Measurements from ENCODE around the gene SEC14L1.

The SEC14L1 gene

DNA sequence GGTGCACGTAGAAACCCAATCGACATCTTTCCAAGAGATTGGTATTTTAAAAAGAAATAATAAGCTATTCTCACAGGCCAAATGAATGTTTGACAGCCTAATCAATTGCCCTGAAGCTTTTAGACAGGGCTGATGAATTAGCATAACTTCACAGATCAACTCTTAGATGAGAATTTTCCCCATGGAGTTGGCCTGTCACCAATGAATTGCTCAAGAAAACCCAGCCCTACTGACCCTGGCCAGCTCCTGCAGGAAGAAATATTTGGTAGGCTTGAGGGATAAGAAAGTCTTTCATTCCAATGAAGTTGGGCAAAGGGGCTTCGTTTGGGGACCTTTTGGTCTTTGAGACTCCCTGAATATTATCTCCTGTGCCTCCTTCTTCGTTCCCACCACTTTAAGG is 23.4 kb upstream of the SEC14L1 start:
- no peak for DNase-seq

DNA sequence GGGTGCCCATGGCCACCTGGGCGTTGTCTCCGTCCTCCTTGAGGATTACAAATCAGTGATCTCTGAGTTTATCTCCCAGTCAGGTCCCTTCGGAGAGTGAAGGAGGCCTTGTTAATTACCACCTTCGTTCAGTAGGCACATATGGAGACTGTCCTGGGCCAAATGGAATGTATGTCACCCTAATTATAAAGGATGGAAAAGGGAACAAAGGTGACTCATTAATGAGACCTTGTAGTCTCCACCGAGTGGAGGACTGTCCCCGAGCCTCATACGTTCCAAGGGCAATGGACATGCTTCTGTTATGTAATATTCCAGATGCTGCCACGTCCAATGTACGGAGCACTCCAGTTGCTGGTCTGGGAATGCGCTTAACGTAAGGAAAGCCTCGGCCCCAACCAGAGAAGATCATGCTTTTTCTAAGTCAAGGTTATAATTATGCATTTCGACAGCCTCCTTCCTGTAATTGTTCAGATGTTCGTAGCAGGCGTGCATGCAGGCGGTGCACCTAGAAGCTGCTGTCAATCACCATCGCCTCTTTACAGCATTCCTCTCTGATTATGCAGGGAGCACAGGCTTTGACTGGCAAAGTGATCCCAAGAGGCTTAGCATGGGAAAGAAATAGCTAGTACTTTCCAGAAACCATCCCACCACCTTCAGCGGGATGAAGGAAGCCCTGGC is 22.4 kb upstream of the SEC14L1 start:
- DNase-seq, result no peak

DNA sequence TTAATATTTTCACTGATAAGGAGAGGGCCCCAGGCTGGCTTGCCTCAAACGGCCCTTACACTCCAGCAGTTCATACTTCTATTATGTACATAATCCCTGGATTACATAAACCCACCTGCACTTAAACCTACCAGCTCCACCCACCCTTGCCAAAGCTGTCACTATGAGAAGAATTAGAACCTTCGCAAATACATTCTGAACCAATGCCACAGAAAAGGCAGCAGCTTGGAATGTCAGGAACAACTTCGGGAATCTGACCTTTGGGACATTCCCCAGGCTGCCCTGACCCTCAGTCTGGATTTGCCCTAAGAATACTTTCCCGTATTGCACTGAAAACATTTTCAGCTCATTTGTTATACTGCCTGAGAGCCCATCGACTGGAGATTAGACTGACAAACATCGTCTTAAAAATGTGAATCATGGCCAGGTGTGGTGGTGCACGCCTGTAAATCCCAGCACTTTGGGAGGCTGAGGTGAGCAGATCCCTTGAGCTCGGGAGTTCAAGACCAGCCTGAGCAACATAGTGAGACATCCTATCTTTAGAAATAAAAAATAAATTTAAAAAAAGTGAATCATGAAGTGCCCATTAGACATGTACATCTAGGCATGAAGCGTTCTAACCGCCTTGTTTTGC is 21.0 kb upstream of the SEC14L1 start:
- no peak for DNase-seq

DNA sequence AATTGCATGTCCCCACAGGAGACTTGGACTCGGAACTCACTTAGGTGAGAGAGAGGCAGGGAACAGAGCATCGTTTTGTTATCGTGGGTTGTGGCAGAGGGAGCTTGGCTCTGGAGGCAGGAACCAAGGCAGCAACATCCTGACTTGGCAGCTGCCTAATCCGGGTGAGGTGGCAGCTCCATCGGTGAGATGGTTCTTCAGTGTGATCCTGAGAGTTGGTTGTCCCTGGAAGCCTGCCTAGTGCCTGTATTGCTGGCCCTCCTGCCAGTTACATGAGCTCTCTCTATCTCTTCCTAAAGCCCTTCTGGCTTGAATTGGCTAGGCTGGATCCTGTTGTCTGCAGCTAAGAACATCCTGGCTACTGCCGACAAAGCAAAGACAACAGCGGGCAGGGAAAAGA is 19.9 kb upstream of the SEC14L1 start:
- no peak for DNase-seq

DNA sequence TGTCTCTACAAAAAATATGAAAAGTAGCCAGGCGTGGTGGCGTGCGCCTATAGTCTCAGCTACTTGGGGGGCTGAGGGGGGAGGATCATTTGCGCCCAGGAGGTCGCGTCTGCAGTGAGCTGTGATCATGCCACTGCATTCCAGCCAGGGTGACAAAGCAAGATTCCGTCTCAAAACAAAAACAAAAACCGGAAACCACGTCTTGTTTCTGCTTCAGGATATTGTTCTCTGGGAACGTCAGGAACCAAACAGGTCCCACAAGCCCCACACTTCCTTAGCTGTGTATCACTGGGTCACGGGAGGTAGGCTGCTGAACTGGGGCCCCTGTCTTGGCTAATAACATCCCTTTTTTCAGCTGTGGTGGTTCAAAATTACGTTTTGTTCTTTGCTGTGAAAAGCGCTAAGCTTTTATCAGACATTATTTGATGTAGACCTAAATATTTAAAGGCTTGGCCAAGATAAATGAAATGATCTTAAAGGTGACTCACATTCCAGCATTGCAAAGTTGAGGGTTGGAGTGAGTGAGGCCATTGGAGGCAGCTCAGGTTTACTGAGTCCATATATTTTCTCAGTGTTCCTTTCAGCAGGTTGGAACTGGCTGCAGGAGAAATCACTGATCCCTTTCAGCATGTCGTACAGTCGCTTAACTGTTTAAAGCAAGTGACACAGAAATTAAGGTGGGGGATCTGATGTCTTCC is 16.4 kb upstream of the SEC14L1 start:
- no peak for DNase-seq

DNA sequence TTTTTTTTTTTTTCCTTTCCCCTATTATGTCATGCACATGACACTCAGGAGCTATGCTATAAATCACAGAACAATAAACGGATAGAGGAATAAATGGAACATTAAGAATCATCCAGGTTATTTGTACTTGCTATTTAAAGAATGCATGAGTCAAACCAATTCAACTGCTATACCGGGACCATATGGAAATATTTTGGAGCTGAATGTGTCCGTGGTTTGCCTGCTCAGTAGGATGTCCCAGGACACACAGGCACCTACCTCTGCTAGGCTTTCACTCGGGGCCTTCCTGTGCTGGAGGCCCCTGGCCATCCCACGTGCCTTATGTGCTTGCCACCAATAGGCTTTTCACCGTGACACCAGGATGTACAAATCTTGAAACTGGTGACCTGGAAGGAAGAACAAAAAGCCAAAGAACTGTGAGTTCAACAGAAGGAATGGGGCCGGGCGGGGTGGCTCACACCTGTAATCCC is 15.3 kb upstream of the SEC14L1 start:
- DNase-seq, result no peak

DNA sequence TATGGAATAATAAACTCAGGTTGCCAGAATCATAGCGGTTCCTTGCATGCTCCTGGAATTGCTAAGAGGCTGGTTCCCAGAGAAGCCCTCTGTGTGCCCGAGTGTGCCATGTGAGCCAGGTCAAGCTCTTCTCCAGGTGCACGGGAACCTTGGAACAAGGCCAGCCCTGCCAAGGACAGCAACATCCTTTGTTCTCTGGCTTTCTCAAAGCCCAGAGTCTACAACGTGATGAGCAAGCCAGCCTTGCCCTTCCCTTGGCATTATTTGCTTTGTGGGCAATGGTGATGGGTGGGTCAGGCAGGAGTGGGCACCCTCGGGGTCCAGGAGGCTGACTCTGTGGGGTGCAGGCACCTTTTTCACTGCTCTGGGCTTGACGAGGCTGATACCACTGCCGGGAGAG is 14.2 kb upstream of the SEC14L1 start:
- DNase-seq, result no peak

DNA sequence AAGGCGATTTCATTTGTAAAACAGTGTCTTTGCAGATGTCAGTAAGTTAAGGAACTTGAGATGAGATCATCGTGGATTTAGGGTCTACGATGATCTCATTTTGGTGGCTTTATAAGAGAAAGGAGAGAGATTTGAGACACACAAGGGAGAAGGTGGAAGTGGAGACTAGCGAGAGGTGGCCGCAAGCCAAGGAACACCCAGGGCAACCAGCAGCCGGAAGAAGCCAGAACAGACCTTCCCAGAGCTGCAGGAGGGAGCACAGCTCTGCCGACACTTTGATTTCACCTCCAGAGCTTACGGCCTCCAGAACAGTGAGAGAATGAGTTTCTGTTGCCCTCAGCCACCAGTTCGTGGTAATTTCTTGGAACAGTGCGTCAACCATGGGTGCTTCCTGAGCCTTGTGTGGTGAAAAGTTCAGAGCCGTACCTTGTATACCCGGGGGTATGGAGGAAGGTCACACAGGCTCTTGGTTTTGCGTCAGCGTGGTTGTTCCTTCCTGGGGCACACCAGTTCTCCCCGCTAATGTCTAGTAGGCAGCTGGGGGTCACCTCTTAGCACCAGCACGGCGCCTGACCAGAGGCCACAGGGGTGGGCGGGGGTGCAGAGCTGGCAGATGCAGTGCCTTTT is 12.9 kb upstream of the SEC14L1 start:
- peak; percentile 42 for DNase-seq

DNA sequence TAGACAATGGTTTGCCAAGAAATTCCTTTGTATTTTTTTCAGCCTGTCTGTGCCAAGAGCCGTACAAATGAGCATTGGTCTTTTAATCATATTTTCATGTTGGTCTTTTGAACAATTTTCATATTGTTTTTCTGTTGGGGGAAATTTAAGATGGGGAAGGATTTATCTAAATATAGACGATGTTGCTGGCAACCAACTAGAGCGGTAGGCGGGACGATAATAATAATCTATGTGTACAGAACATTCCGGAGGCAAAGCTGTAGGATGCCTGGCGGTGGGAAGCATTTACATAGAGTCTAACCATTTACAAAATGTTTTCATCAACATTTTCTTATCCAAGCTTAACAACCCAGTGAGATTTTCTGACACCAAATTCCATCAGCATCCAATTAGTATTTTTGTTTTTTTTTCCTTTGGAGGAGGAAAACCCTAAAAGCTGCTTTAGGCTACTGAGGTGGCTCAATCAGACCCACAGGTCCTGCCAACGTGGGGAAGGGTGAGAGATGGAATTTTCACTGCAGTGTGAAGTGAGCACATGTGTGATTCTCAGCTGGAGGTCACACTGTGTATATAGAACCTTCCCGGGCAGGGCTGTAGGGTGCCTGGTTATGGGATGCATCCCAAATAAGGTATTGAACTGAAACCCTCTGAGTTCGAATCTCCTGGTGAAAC is 11.7 kb upstream of the SEC14L1 start:
- DNase-seq, result no peak

DNA sequence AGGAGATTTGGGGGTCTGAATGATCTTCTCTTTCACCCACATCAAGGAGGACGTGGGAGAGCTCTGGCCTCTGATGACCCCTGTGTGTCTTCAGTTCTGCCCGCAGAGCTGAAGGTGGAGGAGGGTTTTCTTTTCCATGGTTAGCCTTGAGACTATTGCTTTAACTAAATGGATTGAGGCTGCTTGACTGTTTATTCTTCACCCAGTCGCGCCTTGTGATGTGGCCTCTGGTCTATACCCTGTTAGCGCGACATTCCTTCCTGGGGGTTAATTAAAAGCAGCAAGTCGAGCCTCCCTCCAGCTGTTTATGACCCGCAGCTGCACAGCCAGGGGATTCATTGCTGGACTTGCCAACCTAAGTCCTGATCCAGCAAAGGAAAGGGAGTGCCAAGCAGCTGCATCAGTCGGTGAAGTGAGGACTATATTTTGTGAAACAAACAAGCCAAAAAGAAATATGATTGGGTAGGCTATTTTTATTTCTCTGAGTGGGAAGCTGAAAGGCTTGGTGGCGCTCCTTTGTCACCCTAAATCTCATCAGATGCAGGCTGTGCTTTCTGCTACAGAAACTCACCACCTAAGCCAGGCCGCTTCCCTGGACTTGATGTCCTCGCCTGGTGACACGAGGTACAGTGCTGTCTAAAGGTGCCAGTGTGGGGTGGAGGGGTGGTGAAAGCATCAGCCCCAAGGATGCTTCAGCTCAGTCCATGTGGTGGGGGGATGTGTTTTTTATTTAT is 11.0 kb upstream of the SEC14L1 start:
- no peak for DNase-seq

DNA sequence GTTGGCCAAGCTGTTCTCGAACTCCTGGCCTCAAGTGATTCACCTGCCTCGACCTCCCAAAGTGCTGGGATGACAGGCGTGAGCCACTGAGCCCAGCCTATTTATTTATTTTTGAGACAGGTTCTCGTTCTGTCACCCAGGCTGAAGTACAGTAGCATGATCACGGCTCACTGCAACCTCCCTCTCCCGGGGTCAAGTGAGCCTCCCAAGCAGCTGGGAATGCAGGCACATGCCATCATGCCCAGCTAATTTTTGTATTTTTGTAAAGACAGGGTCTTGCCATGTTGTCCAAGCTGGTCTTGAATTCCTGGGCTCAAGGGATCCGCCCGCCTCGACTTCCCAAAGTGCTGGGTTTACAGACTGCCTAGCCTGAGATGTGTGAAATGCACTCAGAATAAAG is 10.2 kb upstream of the SEC14L1 start:
- no peak for DNase-seq

DNA sequence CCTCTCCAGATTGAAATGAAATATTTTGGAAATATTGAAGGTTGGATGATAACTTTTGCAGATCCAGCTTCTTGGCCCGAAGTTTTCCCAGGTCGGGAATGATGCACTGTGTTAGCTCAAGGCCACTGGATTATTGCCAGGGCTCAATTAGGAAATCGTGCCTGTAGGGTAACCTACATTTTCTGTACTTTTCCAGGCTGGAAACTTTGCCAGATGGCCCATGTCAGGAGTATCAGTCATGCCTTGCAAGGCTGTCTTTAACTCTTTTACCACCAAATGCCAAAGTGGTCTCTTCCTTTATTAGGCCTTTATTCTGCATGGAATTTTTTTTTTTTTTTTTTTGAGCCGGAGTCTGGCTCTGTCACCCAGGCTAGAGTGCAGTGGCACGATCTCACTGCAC is 8.9 kb upstream of the SEC14L1 start:
- no peak for DNase-seq

DNA sequence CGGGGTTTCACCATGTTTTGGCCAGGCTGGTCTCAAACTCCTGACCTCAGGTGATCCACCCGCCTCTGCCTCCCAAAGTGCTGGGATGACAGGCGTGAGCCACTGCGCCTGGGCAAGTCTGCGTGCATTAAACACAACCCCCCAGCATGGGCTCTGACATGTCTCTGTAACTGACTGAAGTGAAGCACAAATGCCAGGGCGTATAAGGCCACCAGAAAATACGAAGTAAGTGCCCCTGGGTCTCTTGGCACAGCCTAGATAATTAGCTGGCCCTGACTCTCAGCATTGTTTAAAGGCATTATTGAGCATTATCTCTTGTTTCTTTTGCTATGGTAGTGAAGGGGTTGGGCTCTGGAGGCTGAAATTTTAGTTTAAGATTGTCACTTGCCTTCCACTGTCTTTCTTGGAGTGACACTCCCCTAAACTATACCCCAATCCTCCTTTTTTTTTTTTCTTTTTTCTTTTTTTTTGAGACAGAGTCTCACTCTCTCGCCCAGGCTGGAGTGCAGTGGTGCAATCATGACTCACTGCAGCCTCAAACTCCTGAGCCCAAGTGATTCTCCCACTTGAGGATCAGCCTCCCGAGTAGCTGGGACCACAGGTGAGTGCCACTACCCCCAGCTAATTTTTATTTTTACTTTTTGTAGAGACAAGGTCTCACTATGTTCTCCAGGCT is 8.2 kb upstream of the SEC14L1 start:
- DNase-seq, result no peak

DNA sequence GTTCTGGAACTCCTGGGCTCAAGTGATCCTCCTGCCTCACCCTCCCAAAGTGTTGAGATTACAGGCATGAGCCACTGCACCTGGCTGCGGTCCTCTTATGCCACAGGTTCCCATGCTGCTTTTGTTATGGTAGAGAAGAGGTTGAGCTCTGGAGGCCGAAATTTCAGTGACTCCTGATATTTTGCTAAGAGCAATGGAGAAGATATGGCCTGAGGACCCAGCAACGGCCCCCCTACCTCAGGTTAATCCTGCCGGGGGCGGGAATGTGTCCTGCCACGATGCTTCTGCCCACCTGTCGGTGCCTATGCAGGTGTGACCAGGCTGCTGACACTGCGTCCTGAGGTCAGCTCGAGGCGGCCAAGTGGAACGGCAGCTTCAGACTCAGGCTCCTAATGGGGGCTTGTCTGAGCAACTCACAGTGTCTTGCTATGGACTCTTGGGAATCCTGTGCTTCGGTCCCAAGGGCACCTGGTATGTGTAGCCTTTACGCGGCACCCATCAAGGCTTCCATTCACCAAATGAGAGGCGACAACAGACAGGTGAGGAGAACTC is 7.6 kb upstream of the SEC14L1 start:
- DNase-seq, result no peak

DNA sequence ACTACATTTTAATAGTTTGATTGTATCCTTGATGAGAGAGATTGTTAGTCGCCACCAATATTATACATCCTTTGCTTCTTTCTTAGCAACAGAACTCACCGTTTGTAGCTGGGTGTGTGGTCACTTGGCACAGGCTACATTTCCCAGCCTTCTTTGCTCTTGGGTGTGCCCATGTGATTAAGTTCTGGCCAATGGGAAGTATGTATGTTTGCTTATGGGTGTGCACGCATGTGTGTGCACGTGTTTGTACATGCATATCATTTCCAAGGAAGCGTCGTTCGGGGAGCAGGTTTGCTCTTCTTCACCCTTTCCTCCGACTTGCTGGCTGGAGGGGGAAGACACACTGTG is 4.4 kb upstream of the SEC14L1 start:
- DNase-seq, result no peak

DNA sequence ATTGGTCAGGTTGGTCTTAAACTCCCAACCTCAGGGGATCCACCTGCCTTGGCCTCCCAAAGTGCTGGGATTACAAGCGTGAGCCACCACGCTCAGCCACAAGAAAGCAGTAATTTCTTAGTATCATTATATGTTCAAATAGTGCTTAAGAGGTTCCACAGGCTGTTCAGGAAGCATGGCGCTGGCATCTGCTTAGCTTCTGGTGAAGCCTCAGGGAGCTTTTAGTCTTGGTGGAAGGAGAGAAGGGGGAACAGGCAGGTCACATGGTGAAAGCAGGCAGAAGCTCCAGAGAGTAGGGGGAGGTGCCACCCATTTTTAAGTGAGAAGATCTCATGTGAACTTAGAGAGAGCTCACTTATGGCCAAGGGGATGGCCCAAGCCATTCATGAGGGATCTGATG is 3.7 kb upstream of the SEC14L1 start:
- DNase-seq, result no peak

DNA sequence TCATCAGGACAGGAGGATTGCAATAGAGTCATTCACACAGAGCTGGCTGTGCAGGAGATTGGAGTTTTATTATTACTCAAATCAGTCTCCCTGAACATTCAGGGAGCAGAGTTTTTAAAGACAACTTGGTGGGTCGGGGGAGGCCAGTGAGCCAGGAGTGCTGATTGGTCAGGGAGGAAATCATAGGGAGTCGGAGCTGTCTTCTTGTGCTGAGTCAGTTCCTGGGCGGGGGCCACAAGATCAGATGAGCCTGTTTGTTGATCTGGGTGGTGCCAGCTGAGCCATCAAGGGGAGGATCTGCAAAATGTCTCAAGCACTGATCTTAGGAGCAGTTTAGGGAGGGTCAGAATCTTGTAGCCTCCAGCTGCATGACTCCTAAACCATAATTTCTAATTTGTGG is 2.9 kb upstream of the SEC14L1 start:
- DNase-seq, result peak; percentile 36

DNA sequence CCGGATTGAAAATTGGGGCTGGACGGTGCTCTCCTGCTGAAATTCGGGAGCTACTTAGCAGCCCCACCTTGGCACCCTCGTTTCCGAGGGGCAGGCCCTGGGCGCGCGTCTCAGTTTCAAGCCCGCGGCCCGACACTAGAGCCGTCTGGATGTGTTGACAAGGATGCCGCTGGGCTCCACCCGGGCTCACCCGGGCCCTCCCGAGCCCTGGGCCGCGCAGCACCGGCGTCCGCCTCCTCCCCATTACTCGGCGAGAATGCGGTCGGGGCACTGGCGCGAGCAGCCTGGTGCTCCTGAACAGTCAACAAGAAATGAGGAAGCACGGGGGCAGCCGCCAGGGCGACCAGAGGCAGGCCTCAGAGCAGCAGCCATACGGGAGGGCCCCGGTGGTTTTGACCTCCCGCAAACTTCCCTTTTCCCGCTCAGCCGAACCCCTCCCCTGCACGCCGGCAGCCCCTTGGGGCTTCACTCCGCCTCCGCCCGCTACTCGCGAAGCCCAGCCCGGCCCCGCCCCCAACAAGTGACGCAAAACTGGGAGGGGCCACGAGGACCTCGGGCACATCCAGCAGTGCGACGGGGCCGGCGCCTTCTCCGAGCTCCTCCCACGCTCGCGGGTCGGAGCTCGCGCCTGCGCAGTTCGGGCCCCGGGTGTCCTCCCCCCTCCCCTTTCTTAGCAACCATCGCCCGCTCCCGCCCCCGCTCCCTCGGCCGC is 447 bp upstream of the SEC14L1 start:
- DNase-seq, result peak; percentile 99

DNA sequence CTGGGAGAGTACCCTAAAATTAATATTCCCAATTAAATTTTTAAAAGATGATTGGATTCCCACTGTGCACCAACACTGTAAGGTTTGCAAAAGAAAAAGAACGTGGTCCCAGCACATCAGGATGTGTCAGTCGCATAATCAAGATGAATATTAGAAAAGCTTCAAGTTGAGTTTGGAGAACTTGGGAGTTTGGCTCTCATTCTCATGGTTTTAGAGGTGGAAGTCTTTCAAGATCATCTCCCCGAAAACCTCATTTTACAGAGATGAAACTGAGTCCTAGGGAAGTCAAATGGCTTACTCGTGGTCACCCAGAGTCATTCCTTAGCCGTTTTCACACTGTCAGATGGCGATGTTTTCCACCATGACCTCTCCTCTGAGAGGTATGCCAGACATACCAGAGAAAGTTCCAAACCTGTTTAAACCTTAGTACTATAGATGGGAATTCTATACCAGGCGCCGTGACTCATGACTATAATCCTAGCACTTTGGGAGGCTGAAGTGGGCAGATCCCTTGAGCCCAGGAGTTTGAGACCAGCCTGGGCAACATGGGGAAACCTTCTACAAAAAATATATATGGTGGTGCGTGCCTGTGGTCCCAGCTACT is 1.2 kb downstream of the SEC14L1 start:
- DNase-seq, result no peak

DNA sequence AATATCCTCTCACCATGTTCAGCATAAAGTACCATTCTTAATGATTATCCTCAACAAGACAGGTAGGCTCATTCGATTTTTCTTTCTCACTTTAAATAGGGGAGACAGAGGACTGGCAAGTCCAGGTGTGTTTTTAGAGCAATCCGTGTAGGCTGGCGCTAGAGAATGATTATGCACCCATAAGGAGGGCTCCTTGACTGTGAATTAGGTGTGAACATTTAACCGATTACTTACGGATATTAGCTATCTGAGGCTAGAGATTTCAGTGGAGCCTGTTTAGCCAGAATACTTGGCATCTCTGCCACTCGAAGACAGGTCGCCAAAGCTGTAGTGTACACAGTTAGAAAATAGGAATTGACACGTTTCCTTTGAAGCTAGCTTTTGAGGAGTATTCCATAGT is 1.9 kb downstream of the SEC14L1 start:
- DNase-seq, result no peak

DNA sequence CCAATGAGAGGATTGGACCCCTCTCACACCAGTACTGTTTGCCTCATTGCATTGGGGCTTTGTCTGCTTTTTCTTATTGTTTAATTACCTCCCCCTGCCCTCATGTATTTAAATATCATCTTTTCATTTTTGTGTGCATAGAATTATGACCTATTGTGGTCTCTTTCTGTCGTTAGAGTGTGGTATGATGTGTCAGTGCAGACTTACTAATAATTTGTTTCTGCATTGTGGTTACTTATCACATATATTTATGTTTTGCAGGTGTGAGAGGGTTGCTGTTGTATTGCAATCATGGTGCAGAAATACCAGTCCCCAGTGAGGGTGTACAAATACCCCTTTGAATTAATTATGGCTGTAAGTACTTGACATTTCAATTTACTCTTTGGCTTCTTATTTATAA is 2.5 kb downstream of the SEC14L1 start:
- DNase-seq, result no peak

Data from stimulated activated CD4-positive, alpha-beta T cell treated with anti-CD3 and anti-CD28 coated beads, Interleukin-4, amount 100 ng/mL, for 1 hour (primary cell).